ENCODE results near the gene ARHGEF25.

DNA sequence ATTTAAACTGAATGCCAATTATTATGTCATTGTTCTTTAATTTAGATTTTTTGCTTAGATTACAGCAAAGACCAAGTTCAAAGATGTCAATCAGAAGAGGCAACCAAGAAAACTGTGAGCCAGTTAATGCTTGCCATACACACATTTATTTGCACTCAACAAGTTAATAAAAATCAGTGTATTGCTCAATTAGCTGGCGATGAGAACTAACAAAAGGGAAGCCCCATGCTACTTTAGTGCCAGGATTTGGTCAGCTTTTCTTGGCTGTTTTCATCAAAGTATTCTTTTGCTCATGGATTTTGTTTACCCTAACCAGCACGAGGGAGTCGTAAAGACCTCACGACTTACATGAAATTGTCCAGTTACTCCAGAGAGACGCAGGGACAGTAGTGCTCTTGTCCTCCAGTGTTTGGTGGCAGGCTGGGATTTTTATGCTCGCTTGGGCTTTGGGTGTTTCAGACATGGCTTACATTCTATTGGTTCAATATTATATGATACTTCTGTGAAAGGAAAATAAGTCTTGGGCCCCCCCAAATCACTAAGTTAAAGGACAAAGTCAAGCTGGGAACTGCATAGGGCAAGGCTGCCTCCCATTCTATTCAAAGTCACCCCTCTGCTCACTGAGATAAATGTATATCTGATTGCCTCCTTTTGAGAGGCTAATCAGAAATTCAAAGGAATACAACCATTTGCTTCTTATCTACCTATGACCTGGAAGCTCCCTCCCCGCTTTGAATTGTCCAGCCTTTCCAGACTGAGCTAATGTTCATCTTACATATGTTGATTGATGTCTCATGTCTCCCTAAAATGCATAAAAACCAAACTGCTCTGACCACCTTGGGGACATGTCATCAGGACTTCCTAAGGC lies 29.2 kb downstream of the ARHGEF25 start:
- TF ChIP-seq, protein P1, sequence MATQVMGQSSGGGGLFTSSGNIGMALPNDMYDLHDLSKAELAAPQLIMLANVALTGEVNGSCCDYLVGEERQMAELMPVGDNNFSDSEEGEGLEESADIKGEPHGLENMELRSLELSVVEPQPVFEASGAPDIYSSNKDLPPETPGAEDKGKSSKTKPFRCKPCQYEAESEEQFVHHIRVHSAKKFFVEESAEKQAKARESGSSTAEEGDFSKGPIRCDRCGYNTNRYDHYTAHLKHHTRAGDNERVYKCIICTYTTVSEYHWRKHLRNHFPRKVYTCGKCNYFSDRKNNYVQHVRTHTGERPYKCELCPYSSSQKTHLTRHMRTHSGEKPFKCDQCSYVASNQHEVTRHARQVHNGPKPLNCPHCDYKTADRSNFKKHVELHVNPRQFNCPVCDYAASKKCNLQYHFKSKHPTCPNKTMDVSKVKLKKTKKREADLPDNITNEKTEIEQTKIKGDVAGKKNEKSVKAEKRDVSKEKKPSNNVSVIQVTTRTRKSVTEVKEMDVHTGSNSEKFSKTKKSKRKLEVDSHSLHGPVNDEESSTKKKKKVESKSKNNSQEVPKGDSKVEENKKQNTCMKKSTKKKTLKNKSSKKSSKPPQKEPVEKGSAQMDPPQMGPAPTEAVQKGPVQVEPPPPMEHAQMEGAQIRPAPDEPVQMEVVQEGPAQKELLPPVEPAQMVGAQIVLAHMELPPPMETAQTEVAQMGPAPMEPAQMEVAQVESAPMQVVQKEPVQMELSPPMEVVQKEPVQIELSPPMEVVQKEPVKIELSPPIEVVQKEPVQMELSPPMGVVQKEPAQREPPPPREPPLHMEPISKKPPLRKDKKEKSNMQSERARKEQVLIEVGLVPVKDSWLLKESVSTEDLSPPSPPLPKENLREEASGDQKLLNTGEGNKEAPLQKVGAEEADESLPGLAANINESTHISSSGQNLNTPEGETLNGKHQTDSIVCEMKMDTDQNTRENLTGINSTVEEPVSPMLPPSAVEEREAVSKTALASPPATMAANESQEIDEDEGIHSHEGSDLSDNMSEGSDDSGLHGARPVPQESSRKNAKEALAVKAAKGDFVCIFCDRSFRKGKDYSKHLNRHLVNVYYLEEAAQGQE (IDR thresholded peaks at IDR 0.05) = no peak
- TF ChIP-seq POLR2A (IDR thresholded peaks at IDR 0.05; ENCODE audit: low read length) = no peak
- TF ChIP-seq, protein P2, sequence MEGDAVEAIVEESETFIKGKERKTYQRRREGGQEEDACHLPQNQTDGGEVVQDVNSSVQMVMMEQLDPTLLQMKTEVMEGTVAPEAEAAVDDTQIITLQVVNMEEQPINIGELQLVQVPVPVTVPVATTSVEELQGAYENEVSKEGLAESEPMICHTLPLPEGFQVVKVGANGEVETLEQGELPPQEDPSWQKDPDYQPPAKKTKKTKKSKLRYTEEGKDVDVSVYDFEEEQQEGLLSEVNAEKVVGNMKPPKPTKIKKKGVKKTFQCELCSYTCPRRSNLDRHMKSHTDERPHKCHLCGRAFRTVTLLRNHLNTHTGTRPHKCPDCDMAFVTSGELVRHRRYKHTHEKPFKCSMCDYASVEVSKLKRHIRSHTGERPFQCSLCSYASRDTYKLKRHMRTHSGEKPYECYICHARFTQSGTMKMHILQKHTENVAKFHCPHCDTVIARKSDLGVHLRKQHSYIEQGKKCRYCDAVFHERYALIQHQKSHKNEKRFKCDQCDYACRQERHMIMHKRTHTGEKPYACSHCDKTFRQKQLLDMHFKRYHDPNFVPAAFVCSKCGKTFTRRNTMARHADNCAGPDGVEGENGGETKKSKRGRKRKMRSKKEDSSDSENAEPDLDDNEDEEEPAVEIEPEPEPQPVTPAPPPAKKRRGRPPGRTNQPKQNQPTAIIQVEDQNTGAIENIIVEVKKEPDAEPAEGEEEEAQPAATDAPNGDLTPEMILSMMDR (IDR thresholded peaks at IDR 0.05) = no peak
- no peak for TF ChIP-seq KDM1A (IDR thresholded peaks at IDR 0.05; ENCODE audit: low read depth)
- TF ChIP-seq POLR2AphosphoS2 (conservative IDR thresholded peaks at IDR 0.05; ENCODE audit: low read length) = no peak
- no peak for TF ChIP-seq HOXA7 (CRISPR knock-in tag; IDR thresholded peaks at IDR 0.05)
- TF ChIP-seq RAD21 (conservative IDR thresholded peaks at IDR 0.05 in 1 of 2, IDR thresholded peaks at IDR 0.05 in 1 of 2) = no peak
- TF ChIP-seq, protein P3, sequence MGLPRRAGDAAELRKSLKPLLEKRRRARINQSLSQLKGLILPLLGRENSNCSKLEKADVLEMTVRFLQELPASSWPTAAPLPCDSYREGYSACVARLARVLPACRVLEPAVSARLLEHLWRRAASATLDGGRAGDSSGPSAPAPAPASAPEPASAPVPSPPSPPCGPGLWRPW (IDR thresholded peaks at IDR 0.05) = no peak
- no peak for TF ChIP-seq CBX2 (IDR thresholded peaks at IDR 0.05; ENCODE audit: borderline replicate concordance, low read depth)
- TF ChIP-seq ZSCAN20 (CRISPR knock-in tag; IDR thresholded peaks at IDR 0.05) = no peak
- no peak for TF ChIP-seq TP53 (CRISPR knock-in tag; IDR thresholded peaks at IDR 0.05)
- TF ChIP-seq SMC3 (IDR thresholded peaks at IDR 0.05) = no peak
- TF ChIP-seq FOSL2 (IDR thresholded peaks at IDR 0.05) = no peak
- TF ChIP-seq FOSL2 (CRISPR knock-in tag; IDR thresholded peaks at IDR 0.05) = no peak
- TF ChIP-seq, protein P4, sequence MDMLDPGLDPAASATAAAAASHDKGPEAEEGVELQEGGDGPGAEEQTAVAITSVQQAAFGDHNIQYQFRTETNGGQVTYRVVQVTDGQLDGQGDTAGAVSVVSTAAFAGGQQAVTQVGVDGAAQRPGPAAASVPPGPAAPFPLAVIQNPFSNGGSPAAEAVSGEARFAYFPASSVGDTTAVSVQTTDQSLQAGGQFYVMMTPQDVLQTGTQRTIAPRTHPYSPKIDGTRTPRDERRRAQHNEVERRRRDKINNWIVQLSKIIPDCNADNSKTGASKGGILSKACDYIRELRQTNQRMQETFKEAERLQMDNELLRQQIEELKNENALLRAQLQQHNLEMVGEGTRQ (IDR thresholded peaks at IDR 0.05) = no peak

Data from A549 (cell line).